ENCODE measurements around the gene CDRT4.
A peak's percentile ranks its signal among the peaks of the same experiment; 100 is the strongest.
"Not testable (repeated sequence)": the region's sequence is repeated elsewhere in the genome, so short reads cannot be mapped to it uniquely, and the experiment has no call there.

The CDRT4 gene

GRCh38 chr17:15456972-15457722 lies 10.3 kb downstream of the CDRT4 start:
- no peak for DNase-seq

GRCh38 chr17:15456496-15456895 lies 10.9 kb downstream of the CDRT4 start:
- DNase-seq, result no peak

GRCh38 chr17:15454346-15454745 lies 13.1 kb downstream of the CDRT4 start:
- no peak for DNase-seq

GRCh38 chr17:15453782-15454181 lies 13.6 kb downstream of the CDRT4 start:
- DNase-seq, result no peak

- DNase-seq, result no peak
Measured at GRCh38 chr17:15453246-15453645, 14.2 kb downstream of the CDRT4 start.

GRCh38 chr17:15452746-15453145 lies 14.7 kb downstream of the CDRT4 start:
- no peak for DNase-seq

- no peak for DNase-seq
Measured at GRCh38 chr17:15451680-15452079, 15.7 kb downstream of the CDRT4 start.

- DNase-seq, result no peak
Measured at GRCh38 chr17:15448580-15448956, 18.9 kb downstream of the CDRT4 start.

- no peak for DNase-seq
Measured at GRCh38 chr17:15447928-15448579, 19.4 kb downstream of the CDRT4 start.

- no peak for DNase-seq
Measured at GRCh38 chr17:15446036-15446435, 21.4 kb downstream of the CDRT4 start.

GRCh38 chr17:15444805-15445204 lies 22.6 kb downstream of the CDRT4 start:
- DNase-seq, result no peak

- no peak for DNase-seq
Measured at GRCh38 chr17:15442311-15443180, 24.9 kb downstream of the CDRT4 start.

GRCh38 chr17:15441315-15441714 lies 26.1 kb downstream of the CDRT4 start:
- DNase-seq, result no peak

- DNase-seq, result peak; percentile 33
Measured at GRCh38 chr17:15440347-15440746, 27.1 kb downstream of the CDRT4 start.

GRCh38 chr17:15439205-15439985 lies 28.0 kb downstream of the CDRT4 start:
- DNase-seq, result not testable (repeated sequence)

- DNase-seq, result no peak
Measured at GRCh38 chr17:15438491-15439105, 28.8 kb downstream of the CDRT4 start.

- DNase-seq, result no peak
Measured at GRCh38 chr17:15437303-15437635, 30.2 kb downstream of the CDRT4 start.

- peak; percentile 51 for DNase-seq
Measured at GRCh38 chr17:15436473-15437302, 30.7 kb downstream of the CDRT4 start.

- DNase-seq, result no peak
Measured at GRCh38 chr17:15434956-15435355, 32.5 kb downstream of the CDRT4 start.

GRCh38 chr17:15432807-15433611 lies 34.4 kb downstream of the CDRT4 start:
- DNase-seq, result no peak

- DNase-seq, result no peak
Measured at GRCh38 chr17:15431766-15432165, 35.7 kb downstream of the CDRT4 start.

Measured in inflammatory macrophage treated with lipopolysaccharide for 4 hours (primary cell).